HG02884 (cell line): Measurements from ENCODE around the gene LHX8.
"Not testable (repeated sequence)": the region's sequence is repeated elsewhere in the genome, so short reads cannot be mapped to it uniquely, and the experiment has no call there.

ENCODE experiments used
- ATAC-seq: cut with Tn5 transposase; IDR thresholded peaks from one replicate; pipeline ENCODE4 v1.9.1; 2021; ENCODE audit warnings: mild to moderate bottlenecking, moderate library complexity; ENCODE audit not compliant: unreplicated experiment

LHX8 gene

GRCh38 chr1:75133750-75134646 lies at the start of gene LHX8:
Gene LHX8 (plus strand): TSS chr1:75134388. CDS start chr1:75136615, 2,227 bp downstream.
- no peak for ATAC-seq

GRCh38 chr1:75085931-75086330 lies 48.3 kb upstream of the LHX8 start:
- ATAC-seq, result no peak

- ATAC-seq, result no peak
These were observed 46.9 kb upstream of the LHX8 start for GRCh38 chr1:75087278-75087677.

GRCh38 chr1:75092141-75092540 lies 42.0 kb upstream of the LHX8 start:
- no peak for ATAC-seq

GRCh38 chr1:75097654-75098053 lies 36.5 kb upstream of the LHX8 start:
- no peak for ATAC-seq

- no peak for ATAC-seq
These were observed 34.6 kb upstream of the LHX8 start for GRCh38 chr1:75099581-75099980.

GRCh38 chr1:75100481-75101092 lies 33.6 kb upstream of the LHX8 start:
- no peak for ATAC-seq

GRCh38 chr1:75112362-75112951 lies 21.7 kb upstream of the LHX8 start:
- not testable (repeated sequence) for ATAC-seq

GRCh38 chr1:75115654-75116053 lies 18.5 kb upstream of the LHX8 start:
- no peak for ATAC-seq

GRCh38 chr1:75123756-75124155 lies 10.4 kb upstream of the LHX8 start:
- no peak for ATAC-seq

- ATAC-seq, result no peak
These were observed 9.7 kb upstream of the LHX8 start for GRCh38 chr1:75124510-75124909.

GRCh38 chr1:75125161-75125726 lies 8.9 kb upstream of the LHX8 start:
- no peak for ATAC-seq

GRCh38 chr1:75126611-75127101 lies 7.5 kb upstream of the LHX8 start:
- ATAC-seq, result no peak

GRCh38 chr1:75127916-75128717 lies 6.1 kb upstream of the LHX8 start:
- ATAC-seq, result no peak

GRCh38 chr1:75129660-75129982 lies 4.6 kb upstream of the LHX8 start:
- no peak for ATAC-seq

- ATAC-seq, result no peak
These were observed 4.0 kb upstream of the LHX8 start for GRCh38 chr1:75129983-75130789.

- no peak for ATAC-seq
These were observed 3.2 kb upstream of the LHX8 start for GRCh38 chr1:75130865-75131564.

- ATAC-seq, result no peak
These were observed 2.5 kb upstream of the LHX8 start for GRCh38 chr1:75131565-75132241.
